GM23338 (cell line): ENCODE data around the gene MBD5.

Experiments used
- CTCF ChIP-seq, 2 experiments: fragments of 200-600 bp in 1 of 2; sonication (generic) in 1 of 2; conservative IDR thresholded peaks; 2 replicates each; pipeline versions ENCODE4 v1.5.1 to v1.6.1; 2016 to 2017; ENCODE audit warnings: antibody characterized with exemption in 2 of 2, low read depth in 2 of 2, mild to moderate bottlenecking in 2 of 2, moderate library complexity in 1 of 2
- EZH2 ChIP-seq: fragments of 200-600 bp; sonication (generic); IDR thresholded peaks from one replicate; pipeline ENCODE4 v1.8.0; 2017; ENCODE audit warnings: antibody characterized with exemption, mild to moderate bottlenecking, low read depth; ENCODE audit not compliant: unreplicated experiment
- REST ChIP-seq: IDR thresholded peaks from one replicate; pipeline ENCODE4 v1.6.1; 2018; ENCODE audit warnings: antibody characterized with exemption; ENCODE audit not compliant: unreplicated experiment

- no peak for TF ChIP-seq EZH2
- TF ChIP-seq CTCF (conservative IDR thresholded peaks at IDR 0.05; ENCODE audit: low read depth in 2 of 2): no peak
- no peak for TF ChIP-seq REST
These were observed 261.3 kb downstream of the MBD5 start for GRCh38 chr2:148282201-148282600.
